ENCODE data around the gene CLDN8. TPM values are rescaled to one million over a fixed set of nuclear protein-coding genes. Genes with fewer than 3 reads are reported as not detected.

Gene CLDN8
- total and polyA plus RNA-seq, 3 donors from 2014 or later, result not detected

- TF ChIP-seq CTCF (IDR thresholded peaks at IDR 0.05), result no peak
- no peak for TF ChIP-seq POLR2A (IDR thresholded peaks at IDR 0.05)
- no peak overlapping the region for H3K27ac ChIP-seq
- no peaks in the 10 kb centered on the region for H3K4me1 ChIP-seq
- H3K4me3 ChIP-seq, result no peak overlapping the region
- DNase-seq, result no peak
- 75 to 93% methylated on average over 8 to 9 of the region's 9 CpGs for WGBS, 2 donors
- H3K36me3 ChIP-seq (ENCODE audit: low read depth, missing control alignments), result no peaks in the 10 kb centered on the region
- H3K9me3 ChIP-seq, result no peaks in the 10 kb centered on the region
- intact Hi-C loops (cut with DNase I; ENCODE audit: low total_unique reads), result no loop called here
- H3K27me3 ChIP-seq, result no peaks in the 10 kb centered on the region
Observed at GRCh38 chr21:30166171-30166570, 49.7 kb downstream of the CLDN8 start.

- intact Hi-C loops (cut with DNase I; ENCODE audit: low total_unique reads), result no loop called here
- H3K4me3 ChIP-seq, result no peak overlapping the region
- H3K9me3 ChIP-seq, result no peaks in the 10 kb centered on the region
- DNase-seq, result no peak
- no peak for TF ChIP-seq POLR2A (IDR thresholded peaks at IDR 0.05)
- TF ChIP-seq CTCF (IDR thresholded peaks at IDR 0.05), result no peak
- WGBS, 2 donors, result 88 to 90% methylated on average over 1 of the region's 1 CpG
- H3K27ac ChIP-seq, result no peak overlapping the region
- H3K4me1 ChIP-seq, result no peaks in the 10 kb centered on the region
- no peaks in the 10 kb centered on the region for H3K36me3 ChIP-seq (ENCODE audit: low read depth, missing control alignments)
- no peaks in the 10 kb centered on the region for H3K27me3 ChIP-seq
Observed at GRCh38 chr21:30164796-30165195, 51.1 kb downstream of the CLDN8 start.

Other genes with a start within 250 kb of the CLDN8 start
- gene CLDN17, start 49.3 kb downstream of the CLDN8 start, total RNA-seq, result not detected
- 0.46 TPM for gene CLDN17, start 49.3 kb downstream of the CLDN8 start, polyA plus RNA-seq (ENCODE audit: insufficient read depth, low read depth, low replicate concordance)
- not detected for gene KRTAP24-1, start 66.9 kb upstream of the CLDN8 start, total RNA-seq
- not detected for gene KRTAP24-1, start 66.9 kb upstream of the CLDN8 start, polyA plus RNA-seq (ENCODE audit: insufficient read depth, low read depth, low replicate concordance)
- gene KRTAP25-1, start 73.4 kb upstream of the CLDN8 start, total RNA-seq, result not detected
- gene KRTAP25-1, start 73.4 kb upstream of the CLDN8 start, polyA plus RNA-seq (ENCODE audit: insufficient read depth, low read depth, low replicate concordance), result not detected
- under 1 TPM in 1 of 2 donors, not detected in 1; 0.37 TPM for gene KRTAP26-1, start 104.2 kb upstream of the CLDN8 start, total RNA-seq
- gene KRTAP26-1, start 104.2 kb upstream of the CLDN8 start, polyA plus RNA-seq (ENCODE audit: insufficient read depth, low read depth, low replicate concordance), result not detected
- not detected for gene KRTAP27-1, start 121.6 kb upstream of the CLDN8 start, total RNA-seq
- not detected for gene KRTAP27-1, start 121.6 kb upstream of the CLDN8 start, polyA plus RNA-seq (ENCODE audit: insufficient read depth, low read depth, low replicate concordance)
- gene KRTAP23-1, start 132.5 kb upstream of the CLDN8 start, total RNA-seq, result not detected
- not detected for gene KRTAP23-1, start 132.5 kb upstream of the CLDN8 start, polyA plus RNA-seq (ENCODE audit: insufficient read depth, low read depth, low replicate concordance)
- gene KRTAP13-2, start 156.2 kb upstream of the CLDN8 start, total RNA-seq, result not detected
- not detected for gene KRTAP13-2, start 156.2 kb upstream of the CLDN8 start, polyA plus RNA-seq (ENCODE audit: insufficient read depth, low read depth, low replicate concordance)
- not detected for gene KRTAP13-1, start 179.9 kb upstream of the CLDN8 start, total RNA-seq
- gene KRTAP13-1, start 179.9 kb upstream of the CLDN8 start, polyA plus RNA-seq (ENCODE audit: insufficient read depth, low read depth, low replicate concordance), result not detected
- not detected for gene KRTAP13-3, start 209.8 kb upstream of the CLDN8 start, total RNA-seq
- gene KRTAP13-3, start 209.8 kb upstream of the CLDN8 start, polyA plus RNA-seq (ENCODE audit: insufficient read depth, low read depth, low replicate concordance), result not detected
- gene KRTAP13-4, start 214.1 kb upstream of the CLDN8 start, total RNA-seq, result not detected
- gene KRTAP13-4, start 214.1 kb upstream of the CLDN8 start, polyA plus RNA-seq (ENCODE audit: insufficient read depth, low read depth, low replicate concordance), result not detected
- not detected for gene KRTAP15-1, start 224.2 kb upstream of the CLDN8 start, total RNA-seq
- gene KRTAP15-1, start 224.2 kb upstream of the CLDN8 start, polyA plus RNA-seq (ENCODE audit: insufficient read depth, low read depth, low replicate concordance), result not detected